NCI-H1092 (cell line): ENCODE results near the gene NXPH1.
"Not testable (repeated sequence)": the region's sequence is repeated elsewhere in the genome, so short reads cannot be mapped to it uniquely, and the experiment has no call there.

Experiments
- DNase-seq: peaks from one replicate; lab custom pipeline; 2025; lab: John Stamatoyannopoulos, UW

The NXPH1 gene

DNA sequence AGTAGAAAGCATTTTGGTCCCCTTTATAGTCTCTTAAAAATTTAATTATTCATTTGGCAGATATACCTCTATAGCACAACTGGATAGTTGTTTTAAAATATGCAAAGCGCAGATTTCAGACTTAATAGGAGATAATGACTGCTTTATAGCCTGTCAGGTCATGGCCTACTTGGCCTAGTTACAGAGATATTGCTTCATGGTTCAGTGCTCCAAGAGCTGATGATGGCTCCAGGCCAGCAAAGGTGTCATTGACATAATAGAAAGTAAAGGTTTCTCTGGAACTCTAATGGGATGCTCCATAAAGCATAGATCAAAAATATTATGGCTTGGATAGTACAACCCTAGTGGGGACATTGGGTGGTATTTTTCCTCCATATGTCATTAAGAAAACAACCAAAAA, 285.7 kb downstream of the NXPH1 start:
- peak; percentile 75 for DNase-seq

DNA sequence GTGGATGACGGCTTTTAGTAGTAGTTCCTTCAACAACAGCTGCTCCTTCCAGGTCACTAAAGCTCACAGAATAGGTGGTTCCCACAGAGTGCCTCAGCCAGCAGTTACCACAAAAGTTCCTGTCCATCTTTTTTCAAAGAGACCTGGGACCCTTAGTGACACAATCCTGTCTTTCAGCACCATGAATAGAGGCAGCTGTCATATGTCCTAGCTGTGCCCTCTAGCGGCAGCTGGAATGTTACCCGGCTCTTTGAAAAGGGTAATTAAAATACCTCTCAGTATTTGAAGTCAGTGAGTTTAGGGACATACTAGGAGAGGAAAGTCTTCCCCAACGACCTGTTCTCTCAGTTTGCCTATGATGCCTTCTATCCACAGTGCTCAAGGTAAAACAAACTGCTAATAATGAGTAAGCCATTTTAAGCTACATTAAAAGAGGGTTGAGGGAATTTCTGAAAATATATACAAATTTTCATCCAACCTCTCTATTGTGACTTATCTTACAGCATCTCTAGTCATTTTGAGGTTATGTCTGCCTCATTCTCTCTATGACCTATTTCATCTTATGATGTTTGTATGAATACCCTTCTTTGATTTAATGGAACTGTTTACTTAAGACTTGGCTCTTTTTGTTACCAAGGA, 290.8 kb downstream of the NXPH1 start:
- DNase-seq = peak; percentile 65

DNA sequence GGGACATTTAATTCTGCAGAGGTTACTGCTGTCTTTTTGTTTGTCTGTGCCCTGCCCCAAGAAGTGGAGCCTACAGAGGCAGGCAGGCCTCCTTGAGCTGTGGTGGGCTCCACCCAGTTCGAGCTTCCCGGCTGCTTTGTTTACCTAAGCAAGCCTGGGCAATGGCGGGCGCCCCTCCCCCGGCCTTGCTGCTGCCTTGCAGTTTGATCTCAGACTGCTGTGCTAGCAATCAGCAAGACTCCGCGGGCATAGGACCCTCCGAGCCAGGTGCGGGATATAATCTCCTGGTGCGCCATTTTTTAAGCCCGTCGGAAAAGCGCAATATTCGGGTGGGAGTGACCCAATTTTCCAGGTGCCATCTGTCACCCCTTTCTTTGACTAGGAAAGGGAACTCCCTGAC, 298.3 kb downstream of the NXPH1 start:
- DNase-seq = not testable (repeated sequence)

DNA sequence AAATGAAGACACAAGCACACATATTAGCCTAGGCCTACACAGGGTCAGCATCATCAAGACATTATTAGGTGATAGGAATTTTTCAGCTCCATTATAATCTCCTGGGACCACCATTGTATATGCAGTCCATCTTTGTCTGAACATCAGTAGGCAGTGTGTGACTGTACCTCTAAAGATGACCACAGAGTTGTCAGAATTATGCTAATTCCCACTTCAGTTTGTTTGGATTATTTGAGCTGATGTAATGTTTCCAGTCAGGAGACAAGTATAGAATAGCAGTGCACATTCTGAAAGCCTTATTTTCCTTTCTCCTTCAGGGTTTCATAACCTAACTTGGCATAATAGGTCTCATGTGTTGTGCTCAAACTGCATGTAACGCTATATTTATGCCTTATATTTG, 306.4 kb downstream of the NXPH1 start:
- DNase-seq = no peak

DNA sequence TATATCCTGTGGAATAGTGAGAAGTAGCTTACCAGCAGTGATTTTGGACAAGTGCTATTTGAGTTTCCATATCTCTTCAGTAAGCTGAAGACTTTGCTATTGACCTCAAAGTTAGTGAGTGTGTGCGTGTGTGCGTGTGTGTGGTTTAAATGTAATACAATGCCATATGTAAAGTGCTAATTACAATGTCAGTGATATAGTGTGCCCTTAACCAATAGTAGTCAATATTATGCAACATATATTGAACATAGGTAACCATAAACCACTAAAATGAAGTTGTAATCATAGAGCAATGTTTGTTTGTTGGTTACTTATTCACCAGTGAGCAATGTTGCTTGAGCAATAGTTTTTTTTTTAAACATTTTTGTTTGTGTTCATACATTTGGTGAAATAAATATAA, 309.4 kb downstream of the NXPH1 start:
- DNase-seq = no peak

DNA sequence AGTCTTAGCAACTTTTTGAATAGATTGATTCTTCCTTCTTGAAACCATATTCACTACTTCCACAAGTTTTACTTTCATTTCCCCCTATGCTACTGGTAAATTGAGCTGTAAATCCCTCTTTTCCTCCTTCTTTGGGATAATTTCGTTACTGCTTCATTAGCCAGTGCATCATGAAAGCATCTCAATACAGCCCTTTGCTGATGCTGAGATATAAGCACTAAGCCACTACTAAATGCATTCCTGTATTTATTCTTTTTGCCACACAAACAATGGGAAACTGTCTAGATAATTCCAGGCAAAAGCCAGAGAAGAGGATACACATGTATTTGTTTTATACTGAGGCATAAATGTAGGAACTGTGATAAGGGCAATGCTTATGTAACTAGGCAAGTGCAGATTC, 313.9 kb downstream of the NXPH1 start:
- DNase-seq = no peak

DNA sequence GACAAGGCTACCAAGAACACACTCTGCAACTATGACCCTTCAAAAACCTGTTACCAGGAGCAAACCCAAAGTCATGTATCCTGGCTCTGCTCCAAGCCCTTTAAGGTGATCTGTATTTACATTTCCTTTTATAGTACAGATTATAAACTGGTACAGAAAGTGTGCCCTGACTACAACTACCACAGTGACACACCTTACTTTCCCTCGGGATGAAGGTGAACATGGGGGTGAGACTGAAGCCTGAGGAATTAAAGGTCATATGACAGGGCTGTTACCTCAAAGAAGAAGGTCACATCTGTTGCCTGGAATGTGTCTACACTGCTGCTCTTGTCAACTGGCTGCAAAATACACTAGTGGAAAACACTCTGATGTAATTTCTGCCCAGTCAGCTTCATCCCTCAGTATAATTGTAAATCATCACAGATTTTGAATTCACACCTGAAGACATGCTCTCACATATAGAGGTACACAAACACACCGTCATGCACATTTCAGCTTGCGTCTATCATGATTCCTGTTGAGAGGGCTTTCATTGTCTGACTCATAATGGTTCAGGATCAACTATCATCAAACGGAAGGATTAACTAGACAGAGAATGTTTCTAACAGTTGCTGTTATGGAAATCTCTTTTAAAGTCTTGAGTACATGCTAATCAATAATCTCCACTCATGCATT, 318.3 kb downstream of the NXPH1 start:
- no peak for DNase-seq

DNA sequence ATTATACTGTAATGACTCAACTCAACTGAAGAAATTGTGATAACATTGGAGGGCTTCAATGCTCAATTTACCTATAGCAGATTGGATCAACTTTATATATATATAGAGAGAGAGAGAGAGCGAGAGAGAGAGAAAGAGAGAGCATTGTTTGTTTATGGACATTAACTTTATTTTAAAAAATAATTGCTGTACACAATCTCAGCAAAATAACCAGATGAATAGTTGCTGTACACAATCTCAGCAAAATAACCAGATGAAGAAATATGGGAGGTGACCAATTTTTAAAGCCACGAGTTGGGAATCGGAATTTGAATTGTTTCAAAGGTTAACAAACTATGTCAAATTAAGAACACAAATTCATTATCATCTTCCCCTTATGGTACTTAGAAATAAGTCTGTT, 319.9 kb downstream of the NXPH1 start:
- no peak for DNase-seq

DNA sequence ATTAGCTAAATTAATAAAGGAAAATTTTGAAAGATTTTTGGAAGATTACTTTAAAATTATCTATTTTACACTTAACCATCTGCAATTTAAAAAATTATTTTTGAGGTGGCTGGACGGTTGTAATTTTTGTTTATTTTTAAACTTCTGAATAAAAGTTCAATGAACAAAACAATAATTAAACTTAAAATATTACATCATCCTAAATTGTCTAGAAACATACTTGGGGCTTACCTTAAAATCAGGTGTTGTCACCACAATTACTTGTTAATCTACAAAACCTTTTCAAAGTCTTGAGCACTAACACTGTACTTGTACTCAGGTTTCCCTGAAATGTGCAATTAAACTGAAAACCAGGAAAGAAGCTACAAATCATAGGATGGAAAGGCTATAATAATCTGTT, 328.3 kb downstream of the NXPH1 start:
- DNase-seq = no peak

DNA sequence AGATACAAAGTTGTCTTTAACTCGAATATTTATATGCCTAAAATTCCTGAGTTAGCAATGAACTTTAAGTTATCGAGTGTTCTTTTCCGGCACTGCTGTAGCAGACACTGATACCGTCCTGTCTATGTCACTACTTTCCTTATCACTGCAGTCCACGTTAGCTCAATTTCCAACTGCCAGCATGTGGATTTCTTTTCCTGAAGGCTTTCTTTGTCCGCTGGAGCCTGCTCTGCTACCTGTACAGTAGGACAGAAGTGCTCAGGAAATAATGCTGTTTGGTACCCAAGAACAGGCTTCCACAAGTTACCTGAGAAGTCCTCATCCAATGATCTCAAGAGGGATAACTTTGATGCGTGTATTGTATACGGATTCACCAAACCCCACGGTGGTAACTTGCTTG, 329.4 kb downstream of the NXPH1 start:
- DNase-seq = no peak

DNA sequence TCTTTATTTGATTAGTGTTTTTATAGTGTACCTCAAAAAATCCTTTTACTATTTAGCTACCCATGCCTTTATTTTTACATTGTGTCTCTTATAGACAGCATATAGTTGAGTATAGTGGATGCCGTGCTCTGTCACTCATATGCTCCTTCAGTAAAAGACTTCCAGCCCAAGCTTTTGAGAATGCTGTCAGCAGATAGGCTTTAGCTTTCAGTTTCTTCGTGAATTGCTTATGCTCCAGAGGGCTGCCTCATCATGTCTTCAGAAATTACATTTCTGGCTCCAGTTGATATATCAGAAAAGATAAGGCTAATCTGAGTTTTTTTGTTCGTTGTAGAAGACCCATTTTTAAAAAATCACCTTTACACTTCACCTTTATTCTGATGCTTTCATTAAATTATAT, 332.0 kb downstream of the NXPH1 start:
- no peak for DNase-seq

DNA sequence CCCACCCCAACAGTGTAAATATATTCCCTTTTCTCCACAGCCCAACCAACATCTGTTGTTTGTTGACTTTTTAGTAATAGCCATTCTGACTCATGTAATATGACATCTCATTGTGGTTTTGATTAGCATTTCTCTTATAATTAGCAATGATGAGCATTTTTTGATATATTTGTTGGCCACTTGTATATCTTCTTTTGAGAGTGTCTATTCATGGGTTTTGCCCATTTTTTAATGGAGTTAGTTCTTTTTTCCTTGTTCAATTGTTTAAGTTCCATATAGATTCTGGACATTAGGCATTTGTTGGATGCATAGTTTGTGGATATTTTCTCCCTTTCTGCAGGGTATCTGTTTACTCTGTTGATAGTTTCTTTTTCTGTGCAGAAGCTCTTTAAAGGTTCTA, 340.1 kb downstream of the NXPH1 start:
- no peak for DNase-seq

DNA sequence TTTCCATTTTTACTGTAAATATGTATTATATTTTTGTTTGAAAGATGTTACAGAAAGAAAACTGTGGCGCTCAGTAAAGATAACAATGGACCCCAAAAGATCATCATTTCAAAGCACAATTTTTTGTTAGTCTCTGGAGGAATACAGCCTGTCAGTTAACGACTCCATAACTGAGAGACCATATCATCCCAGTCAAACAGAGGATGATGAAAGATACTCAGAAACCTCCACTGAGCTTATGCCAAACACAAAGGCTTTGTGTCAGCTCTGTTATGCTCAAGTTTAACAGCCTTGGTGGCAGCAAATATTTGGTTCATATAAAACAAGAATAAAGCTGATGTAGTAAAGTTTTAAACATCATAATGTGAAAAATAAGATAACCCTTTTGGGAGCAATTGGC, 345.1 kb downstream of the NXPH1 start:
- DNase-seq = no peak

DNA sequence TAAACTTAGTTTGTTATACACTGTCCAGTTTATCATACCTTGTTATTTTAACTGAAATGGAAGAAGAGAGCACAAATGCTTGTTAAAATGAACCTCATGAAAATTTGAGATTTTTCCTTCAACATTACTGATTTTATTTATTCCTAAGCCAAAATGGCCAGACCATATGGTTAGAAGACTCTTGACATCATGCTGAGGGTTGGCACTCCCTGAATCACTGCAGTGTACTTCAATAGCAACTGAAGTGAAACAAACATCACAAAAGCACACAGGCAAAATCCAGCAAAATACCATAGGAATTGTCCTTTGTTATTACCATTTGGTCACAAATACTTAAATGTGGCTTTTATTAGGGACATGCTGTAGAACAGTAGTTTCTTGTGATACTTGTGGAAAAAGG, 347.8 kb downstream of the NXPH1 start:
- peak; percentile 2 for DNase-seq

DNA sequence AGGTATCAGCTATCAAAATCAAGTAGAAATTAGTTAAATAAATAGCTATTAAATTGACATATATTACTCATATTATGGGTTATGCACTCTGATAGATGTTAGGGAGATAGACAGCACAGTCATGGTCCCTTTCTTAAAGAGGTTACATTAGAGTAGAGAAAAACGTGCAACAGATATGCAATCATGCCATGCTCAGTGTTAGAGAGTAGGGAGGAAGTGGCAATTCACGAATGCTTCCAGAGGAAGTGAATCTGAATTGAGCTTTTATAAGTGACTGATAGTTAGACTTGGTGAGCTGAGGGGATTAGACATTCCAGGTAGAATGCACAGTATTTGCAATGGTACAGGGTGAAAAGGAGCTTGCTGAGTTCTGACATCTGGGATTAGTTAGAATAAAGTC, 349.8 kb downstream of the NXPH1 start:
- no peak for DNase-seq

DNA sequence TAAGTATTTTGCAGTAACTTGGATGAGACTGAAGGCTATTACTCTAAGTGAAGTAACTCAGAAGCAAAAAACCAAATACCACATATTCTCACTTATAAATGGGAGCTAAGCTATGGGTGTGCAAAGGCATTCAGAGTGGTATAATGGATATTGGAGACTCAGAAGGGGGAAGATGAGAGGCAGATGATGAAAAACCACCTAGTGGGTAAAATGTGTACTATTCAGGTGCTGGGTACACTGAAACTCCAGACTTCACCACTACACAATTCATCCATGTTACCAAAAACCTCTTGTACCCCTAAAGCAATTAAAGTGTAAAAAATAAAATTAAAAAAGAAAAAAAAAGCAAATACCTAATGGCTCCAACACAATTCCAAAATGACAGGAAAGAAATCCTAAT, 351.7 kb downstream of the NXPH1 start:
- DNase-seq = no peak

DNA sequence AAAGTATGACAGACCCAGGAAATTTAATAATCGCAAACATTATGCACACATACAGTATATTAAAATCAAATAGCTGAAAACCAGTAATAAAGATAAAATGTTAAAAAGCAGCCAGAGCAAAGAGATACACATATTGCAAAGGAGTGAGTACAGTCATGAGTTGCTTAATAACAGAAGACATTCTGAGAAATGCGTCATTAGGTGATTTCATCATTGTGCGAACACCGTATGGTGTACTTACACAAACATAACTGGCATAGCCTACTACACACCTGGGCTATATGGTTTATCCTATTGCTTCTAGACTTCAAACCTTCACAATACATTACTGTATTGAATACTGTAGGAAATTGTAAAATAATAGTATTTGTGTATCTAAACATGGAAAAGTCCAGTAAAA, 367.6 kb downstream of the NXPH1 start:
- DNase-seq = no peak
